ENCODE measurements around the gene LRRTM4. TPM values are rescaled to one million over a fixed set of nuclear protein-coding genes. Genes with fewer than 3 reads are reported as not detected.
"Not testable (repeated sequence)": the region's sequence is repeated elsewhere in the genome, so short reads cannot be mapped to it uniquely, and the experiment has no call there.

Gene LRRTM4
- total and polyA plus RNA-seq, 2 donors (not counting 1 experiment from before 2014, with no cell fraction given) = 0.05 TPM; not detected in 1

DNA sequence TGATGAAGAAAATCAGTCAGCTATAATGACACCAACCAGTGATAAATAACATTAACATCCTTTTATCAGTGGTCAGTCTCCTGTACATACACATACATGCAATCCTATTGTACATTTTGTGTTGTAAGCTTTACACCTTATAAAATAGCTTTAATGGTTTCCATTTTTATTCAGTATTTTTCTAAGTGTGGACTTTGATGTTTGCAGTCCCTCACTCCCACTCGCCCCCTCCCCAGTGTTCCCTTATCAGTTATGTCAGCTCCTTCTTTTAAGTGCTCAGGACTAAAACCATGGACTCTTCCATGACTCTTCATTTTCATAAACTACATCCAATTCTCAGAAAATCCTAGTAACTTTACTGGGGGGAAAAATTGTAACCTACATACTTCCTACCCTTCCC lies 713.0 kb downstream of the LRRTM4 start:
- no peak for DNase-seq (ENCODE audit: low read depth in 2 of 2)
- Histone ChIP-seq H3K9me3 (ENCODE audit: control insufficient read depth, insufficient read depth, low read depth, low read length) (no peaks in the 10 kb centered on the region), H3K4me2 (ENCODE audit: extremely low read depth, insufficient read depth, low read length) (no peak overlapping the region), H3K27me3 (ENCODE audit: control insufficient read depth, insufficient read depth, low read length) (no peaks in the 10 kb centered on the region), H3K27ac (ENCODE audit: insufficient read depth, low read length) (no peak overlapping the region), H3K36me3 (ENCODE audit: control insufficient read depth, insufficient read depth, low read length) (no peaks in the 10 kb centered on the region), H3K79me2 (ENCODE audit: control insufficient read depth, insufficient read depth, low read length) (no peaks in the 10 kb centered on the region), H3K4me3 (replicated peaks in 1 of 4; ENCODE audit: control extremely low read depth in 1 of 4, insufficient read depth in 1 of 4, low read depth in 3 of 4, low read length in 4 of 4) (no peak overlapping the region), H3K4me1 (ENCODE audit: control insufficient read depth, extremely low read depth, insufficient read depth, low read length) (no peaks in the 10 kb centered on the region), H2AFZ (ENCODE audit: low read length) (no peak overlapping the region), H4K20me1 (ENCODE audit: control insufficient read depth, extremely low read depth, insufficient read depth, low read length) (no peaks in the 10 kb centered on the region), H3K9ac (ENCODE audit: insufficient read depth, low read length) (no peak overlapping the region)
- TF ChIP-seq, protein P1, sequence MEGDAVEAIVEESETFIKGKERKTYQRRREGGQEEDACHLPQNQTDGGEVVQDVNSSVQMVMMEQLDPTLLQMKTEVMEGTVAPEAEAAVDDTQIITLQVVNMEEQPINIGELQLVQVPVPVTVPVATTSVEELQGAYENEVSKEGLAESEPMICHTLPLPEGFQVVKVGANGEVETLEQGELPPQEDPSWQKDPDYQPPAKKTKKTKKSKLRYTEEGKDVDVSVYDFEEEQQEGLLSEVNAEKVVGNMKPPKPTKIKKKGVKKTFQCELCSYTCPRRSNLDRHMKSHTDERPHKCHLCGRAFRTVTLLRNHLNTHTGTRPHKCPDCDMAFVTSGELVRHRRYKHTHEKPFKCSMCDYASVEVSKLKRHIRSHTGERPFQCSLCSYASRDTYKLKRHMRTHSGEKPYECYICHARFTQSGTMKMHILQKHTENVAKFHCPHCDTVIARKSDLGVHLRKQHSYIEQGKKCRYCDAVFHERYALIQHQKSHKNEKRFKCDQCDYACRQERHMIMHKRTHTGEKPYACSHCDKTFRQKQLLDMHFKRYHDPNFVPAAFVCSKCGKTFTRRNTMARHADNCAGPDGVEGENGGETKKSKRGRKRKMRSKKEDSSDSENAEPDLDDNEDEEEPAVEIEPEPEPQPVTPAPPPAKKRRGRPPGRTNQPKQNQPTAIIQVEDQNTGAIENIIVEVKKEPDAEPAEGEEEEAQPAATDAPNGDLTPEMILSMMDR (conservative IDR thresholded peaks at IDR 0.05 in 1 of 2, IDR thresholded peaks at IDR 0.05 in 1 of 2; ENCODE audit: low read depth in 1 of 2, low read length in 2 of 2) = no peak
- no peak for TF ChIP-seq EZH2 (IDR thresholded peaks at IDR 0.05; ENCODE audit: low read length, missing control alignments)

DNA sequence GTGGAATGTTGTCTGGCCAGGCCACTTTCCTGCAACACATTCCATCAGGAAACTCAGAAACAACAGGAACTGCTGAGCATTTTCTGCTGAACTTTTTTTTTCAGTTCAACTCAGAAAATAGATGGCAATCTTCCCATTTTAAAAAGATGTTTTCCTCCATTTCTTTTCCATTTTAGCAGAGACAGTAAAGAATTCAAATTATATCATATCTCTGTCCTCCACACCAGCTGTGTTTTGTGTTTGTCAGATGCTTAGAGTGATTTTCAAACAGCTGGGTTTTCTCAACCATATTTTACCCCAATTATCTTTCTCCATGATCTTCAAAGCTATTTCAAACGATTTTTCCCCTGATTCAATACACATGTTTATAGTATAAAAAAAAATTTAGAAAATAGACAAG lies 713.4 kb downstream of the LRRTM4 start:
- Histone ChIP-seq H2AFZ (ENCODE audit: low read length) (no peak overlapping the region), H3K79me2 (ENCODE audit: control insufficient read depth, insufficient read depth, low read length) (no peaks in the 10 kb centered on the region), H3K4me2 (ENCODE audit: extremely low read depth, insufficient read depth, low read length) (no peak overlapping the region), H3K9ac (ENCODE audit: insufficient read depth, low read length) (no peak overlapping the region), H3K27me3 (ENCODE audit: control insufficient read depth, insufficient read depth, low read length) (no peaks in the 10 kb centered on the region), H4K20me1 (ENCODE audit: control insufficient read depth, extremely low read depth, insufficient read depth, low read length) (no peaks in the 10 kb centered on the region), H3K4me1 (ENCODE audit: control insufficient read depth, extremely low read depth, insufficient read depth, low read length) (no peaks in the 10 kb centered on the region), H3K36me3 (ENCODE audit: control insufficient read depth, insufficient read depth, low read length) (no peaks in the 10 kb centered on the region), H3K27ac (ENCODE audit: insufficient read depth, low read length) (no peak overlapping the region), H3K9me3 (ENCODE audit: control insufficient read depth, insufficient read depth, low read depth, low read length) (no peaks in the 10 kb centered on the region), H3K4me3 (replicated peaks in 1 of 4; ENCODE audit: control extremely low read depth in 1 of 4, insufficient read depth in 1 of 4, low read depth in 3 of 4, low read length in 4 of 4) (no peak overlapping the region)
- TF ChIP-seq, protein P1 (conservative IDR thresholded peaks at IDR 0.05 in 1 of 2, IDR thresholded peaks at IDR 0.05 in 1 of 2; ENCODE audit: low read depth in 1 of 2, low read length in 2 of 2) = no peak
- no peak for TF ChIP-seq EZH2 (IDR thresholded peaks at IDR 0.05; ENCODE audit: low read length, missing control alignments)
- DNase-seq (ENCODE audit: low read depth in 2 of 2) = peak in 1 of 2 donors; percentile 17

DNA sequence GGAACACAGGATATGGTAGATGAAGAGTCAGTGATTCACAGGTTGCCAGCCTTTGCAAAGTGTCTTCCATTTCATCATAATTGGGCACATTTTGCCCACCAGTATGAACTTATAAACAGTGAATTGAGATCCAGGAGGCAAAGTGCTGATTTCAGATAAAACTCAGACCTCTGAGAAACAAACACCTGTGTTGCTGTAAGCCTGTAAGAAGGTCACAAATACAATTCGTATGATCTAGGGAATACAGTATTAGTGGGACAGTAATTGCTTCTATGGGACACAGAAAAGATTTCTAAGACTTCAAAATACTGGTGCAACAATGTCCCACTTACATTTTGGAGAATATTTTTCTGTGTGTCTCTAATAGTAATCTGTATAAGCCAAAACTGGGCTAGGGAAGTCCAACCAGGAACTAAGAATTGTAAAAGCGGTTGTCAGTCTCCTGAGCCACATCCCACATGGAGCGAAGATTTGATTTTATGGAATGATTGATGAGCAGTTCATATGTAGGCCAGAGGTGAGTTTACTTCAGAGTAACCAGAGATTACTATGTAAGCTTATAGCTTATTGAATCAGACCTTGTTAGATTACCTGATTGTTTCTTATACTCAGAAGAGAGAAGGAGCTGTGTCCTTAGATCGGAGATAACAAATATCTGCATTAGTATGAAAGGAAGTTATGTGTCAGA lies 728.4 kb downstream of the LRRTM4 start:
- no peaks in the 10 kb centered on the region for H4K20me1 ChIP-seq (ENCODE audit: control insufficient read depth, extremely low read depth, insufficient read depth, low read length)
- no peak overlapping the region for H3K9ac ChIP-seq (ENCODE audit: insufficient read depth, low read length)
- no peaks in the 10 kb centered on the region for H3K79me2 ChIP-seq (ENCODE audit: control insufficient read depth, insufficient read depth, low read length)
- H3K4me2 ChIP-seq (ENCODE audit: extremely low read depth, insufficient read depth, low read length) = no peak overlapping the region
- no peak overlapping the region for H2AFZ ChIP-seq (ENCODE audit: low read length)
- TF ChIP-seq EZH2 (IDR thresholded peaks at IDR 0.05; ENCODE audit: low read length, missing control alignments) = no peak
- TF ChIP-seq, protein P1 (conservative IDR thresholded peaks at IDR 0.05 in 1 of 2, IDR thresholded peaks at IDR 0.05 in 1 of 2; ENCODE audit: low read depth in 1 of 2, low read length in 2 of 2) = no peak
- DNase-seq (ENCODE audit: low read depth in 2 of 2) = no peak
- H3K4me3 ChIP-seq (replicated peaks in 1 of 4; ENCODE audit: control extremely low read depth in 1 of 4, insufficient read depth in 1 of 4, low read depth in 3 of 4, low read length in 4 of 4) = no peak overlapping the region
- no peaks in the 10 kb centered on the region for H3K27me3 ChIP-seq (ENCODE audit: control insufficient read depth, insufficient read depth, low read length)
- H3K9me3 ChIP-seq (ENCODE audit: control insufficient read depth, insufficient read depth, low read depth, low read length) = no peaks in the 10 kb centered on the region
- H3K27ac ChIP-seq (ENCODE audit: insufficient read depth, low read length) = no peak overlapping the region
- H3K36me3 ChIP-seq (ENCODE audit: control insufficient read depth, insufficient read depth, low read length) = no peaks in the 10 kb centered on the region
- H3K4me1 ChIP-seq (ENCODE audit: control insufficient read depth, extremely low read depth, insufficient read depth, low read length) = no peaks in the 10 kb centered on the region

DNA sequence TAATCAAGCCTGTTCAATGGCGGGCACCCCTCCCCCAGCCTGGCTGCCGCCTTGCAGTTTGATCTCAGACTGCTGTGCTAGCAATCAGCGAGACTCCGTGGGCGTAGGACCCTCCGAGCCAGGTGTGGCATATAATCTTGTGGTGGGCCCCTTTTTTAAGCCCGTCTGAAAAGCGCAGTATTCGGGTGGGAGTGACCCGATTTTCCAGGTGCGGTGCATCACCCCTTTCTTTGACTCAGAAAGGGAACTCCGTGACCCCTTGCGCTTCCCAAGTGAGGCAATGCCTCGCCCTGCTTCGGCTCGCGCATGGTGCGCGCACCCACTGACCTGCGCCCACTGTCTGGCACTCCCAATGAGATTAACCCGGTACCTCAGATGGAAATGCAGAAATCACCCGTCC lies 740.9 kb downstream of the LRRTM4 start:
- H4K20me1 ChIP-seq (ENCODE audit: control insufficient read depth, extremely low read depth, insufficient read depth, low read length); H3K79me2 ChIP-seq (ENCODE audit: control insufficient read depth, insufficient read depth, low read length); H3K27ac ChIP-seq (ENCODE audit: insufficient read depth, low read length); H3K9me3 ChIP-seq (ENCODE audit: control insufficient read depth, insufficient read depth, low read depth, low read length); H3K36me3 ChIP-seq (ENCODE audit: control insufficient read depth, insufficient read depth, low read length); H3K4me1 ChIP-seq (ENCODE audit: control insufficient read depth, extremely low read depth, insufficient read depth, low read length); H3K4me3 ChIP-seq (replicated peaks in 1 of 4; ENCODE audit: control extremely low read depth in 1 of 4, insufficient read depth in 1 of 4, low read depth in 3 of 4, low read length in 4 of 4); DNase-seq (ENCODE audit: low read depth in 2 of 2); H3K9ac ChIP-seq (ENCODE audit: insufficient read depth, low read length); H3K4me2 ChIP-seq (ENCODE audit: extremely low read depth, insufficient read depth, low read length); H3K27me3 ChIP-seq (ENCODE audit: control insufficient read depth, insufficient read depth, low read length); H2AFZ ChIP-seq (ENCODE audit: low read length): not testable (repeated sequence)
